PC-9 (cell line): Measurements from ENCODE around the gene PRKD1.

Experiments
- CTCF ChIP-seq: fragments of 200-600 bp; sonication (generic); conservative IDR thresholded peaks from 2 replicates; pipeline ENCODE4 v1.6.1; 2017; ENCODE audit warnings: mixed run types, antibody characterized with exemption, mild to moderate bottlenecking, moderate library complexity
- EZH2 ChIP-seq: fragments of 200-600 bp; sonication (generic); IDR thresholded peaks from 2 replicates; pipeline ENCODE4 v1.8.0; 2017; ENCODE audit warnings: antibody characterized with exemption, low read depth

GRCh38 chr14:29745863-29746262 is 181.8 kb downstream of the PRKD1 start:
- no peak for TF ChIP-seq CTCF
- TF ChIP-seq EZH2: no peak
